Neutrophil (primary cell): Measurements from ENCODE around the gene HOXC10.

Experiments
- H3K27ac ChIP-seq: fragments of 200-600 bp; sonication (generic); 2 replicates; pipeline ENCODE4 v1.5.1; 2016; ENCODE audit warnings: mild to moderate bottlenecking, moderate library complexity
- H3K27me3 ChIP-seq: fragments of 200-600 bp; sonication (generic); 2 replicates; pipeline ENCODE4 v1.6.0; 2016; ENCODE audit warnings: mild to moderate bottlenecking
- H3K36me3 ChIP-seq: fragments of 200-600 bp; sonication (generic); 2 replicates; pipeline ENCODE4 v1.5.1; 2017
- H3K4me1 ChIP-seq, 2 experiments: fragments of 200-600 bp in 1 of 2; sonication (generic) in 1 of 2; 1 replicate in 1 of 2; 2 replicates in 1 of 2; pipeline versions ENCODE4 v1.5.1 to v1.6.1; 2013 to 2016; ENCODE audit warnings: low read depth in 1 of 2, low read length in 1 of 2, mild to moderate bottlenecking in 1 of 2, moderate library complexity in 1 of 2; ENCODE audit not compliant: control insufficient read depth in 1 of 2, insufficient read depth in 1 of 2
- H3K4me3 ChIP-seq, 2 experiments: fragments of 200-600 bp in 1 of 2; sonication (generic) in 1 of 2; 1 replicate in 1 of 2; 2 replicates in 1 of 2; pipeline ENCODE4 v1.5.1; 2013 to 2016; ENCODE audit warnings: low read depth in 1 of 2, low read length in 1 of 2, mild to moderate bottlenecking in 1 of 2, moderate library complexity in 1 of 2
- H3K9me3 ChIP-seq: fragments of 200-600 bp; sonication (generic); 2 replicates; pipeline ENCODE4 v1.5.1; 2016
- CTCF ChIP-seq: fragments of 200-600 bp; sonication (generic); IDR thresholded peaks from 2 replicates; pipeline ENCODE4 v1.5.1; 2016; ENCODE audit warnings: antibody characterized with exemption

Gene HOXC10

DNA sequence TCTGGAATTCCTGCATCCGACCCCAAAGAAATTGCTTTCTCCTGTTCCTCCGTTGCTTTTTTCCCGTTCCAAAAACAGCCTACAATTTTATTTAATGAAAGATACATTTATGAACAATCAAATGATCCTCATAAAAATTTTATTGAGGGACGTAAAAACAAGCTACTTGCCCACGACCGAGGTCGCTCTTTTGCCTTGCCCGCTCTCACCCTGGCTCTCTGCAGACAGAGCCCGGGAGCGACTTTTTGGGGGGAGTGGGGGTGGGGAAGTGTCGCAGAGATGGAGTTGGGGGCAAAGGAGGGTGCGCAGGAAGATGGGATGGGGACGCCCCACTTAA, 13.9 kb downstream of the HOXC10 start:
- TF ChIP-seq CTCF = no peak
- Histone ChIP-seq H3K27ac (no peak overlapping the region), H3K27me3 (peaks cover 100% of the 10 kb centered on the region), H3K4me1 (peaks cover 15 to 30% of the 10 kb centered on the region in 2 experiments), H3K4me3 (no peak overlapping the region), H3K36me3 (no peaks in the 10 kb centered on the region), H3K9me3 (no peaks in the 10 kb centered on the region)

- H3K4me1 ChIP-seq = peaks cover 15 to 26% of the 10 kb centered on the region in 2 experiments
- no peaks in the 10 kb centered on the region for H3K9me3 ChIP-seq
- H3K4me3 ChIP-seq = no peak overlapping the region
- no peak for TF ChIP-seq CTCF
- no peaks in the 10 kb centered on the region for H3K36me3 ChIP-seq
- H3K27me3 ChIP-seq = peaks cover 100% of the 10 kb centered on the region
- H3K27ac ChIP-seq = no peak overlapping the region
These were observed 14.7 kb downstream of the HOXC10 start for GRCh38 chr12:53999559-54000115.

- Histone ChIP-seq H3K4me3 (no peak within 1 kb of the TSS), H3K27ac (no peak within 1 kb of the TSS), H3K4me1 (peaks cover 10 to 20% of the 10 kb centered on the region in 2 experiments), H3K27me3 (peaks cover 100% of the 10 kb centered on the region), H3K36me3 (no peaks in the 10 kb centered on the region), H3K9me3 (no peaks in the 10 kb centered on the region)
- no peak for TF ChIP-seq CTCF
These were observed 15.5 kb downstream of the HOXC10 start, which contains the start of gene HOXC9 for GRCh38 chr12:54000116-54001114. HOXC9 (plus strand) TSS chr12:54000161; CDS start chr12:54000189, 28 bp downstream.

GRCh38 chr12:54001283-54002187, 16.6 kb downstream of the HOXC10 start:
- H3K4me3 ChIP-seq = no peak overlapping the region
- no peak for TF ChIP-seq CTCF
- no peaks in the 10 kb centered on the region for H3K36me3 ChIP-seq
- peaks cover 100% of the 10 kb centered on the region for H3K27me3 ChIP-seq
- peaks cover 5 to 17% of the 10 kb centered on the region in 2 experiments for H3K4me1 ChIP-seq
- H3K9me3 ChIP-seq = no peaks in the 10 kb centered on the region
- H3K27ac ChIP-seq = no peak overlapping the region

DNA sequence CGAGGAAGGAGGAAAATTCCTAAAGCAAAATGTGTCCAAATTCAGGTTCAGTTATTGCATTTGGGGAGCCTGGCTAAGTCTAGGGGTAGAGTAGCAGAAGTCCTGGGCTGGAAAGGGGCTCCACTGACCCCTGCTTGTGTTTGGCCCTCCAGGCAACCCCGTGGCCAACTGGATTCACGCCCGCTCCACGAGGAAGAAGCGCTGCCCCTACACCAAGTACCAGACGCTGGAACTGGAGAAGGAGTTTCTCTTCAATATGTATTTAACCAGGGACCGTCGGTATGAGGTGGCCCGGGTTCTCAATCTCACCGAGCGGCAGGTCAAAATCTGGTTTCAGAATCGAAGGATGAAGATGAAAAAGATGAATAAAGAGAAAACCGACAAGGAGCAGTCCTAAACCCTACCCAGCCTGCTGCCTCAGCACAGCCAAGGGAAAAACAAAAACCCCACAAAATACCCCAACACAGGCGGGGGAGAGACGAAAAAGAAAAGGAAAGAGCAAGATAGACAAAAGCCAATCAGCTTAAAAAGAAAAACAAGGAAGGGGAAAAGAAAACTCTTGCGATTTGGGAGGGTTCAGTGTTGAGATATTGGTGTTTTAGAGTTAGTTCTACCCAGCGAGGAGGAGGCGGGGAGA, 17.4 kb downstream of the HOXC10 start:
- Histone ChIP-seq H3K4me1 (peaks cover 13 to 25% of the 10 kb centered on the region in 2 experiments), H3K27ac (no peak overlapping the region), H3K36me3 (no peaks in the 10 kb centered on the region), H3K4me3 (no peak overlapping the region), H3K27me3 (peaks cover 100% of the 10 kb centered on the region), H3K9me3 (no peaks in the 10 kb centered on the region)
- no peak for TF ChIP-seq CTCF
